ENCODE results near the gene S100A13.

DNA sequence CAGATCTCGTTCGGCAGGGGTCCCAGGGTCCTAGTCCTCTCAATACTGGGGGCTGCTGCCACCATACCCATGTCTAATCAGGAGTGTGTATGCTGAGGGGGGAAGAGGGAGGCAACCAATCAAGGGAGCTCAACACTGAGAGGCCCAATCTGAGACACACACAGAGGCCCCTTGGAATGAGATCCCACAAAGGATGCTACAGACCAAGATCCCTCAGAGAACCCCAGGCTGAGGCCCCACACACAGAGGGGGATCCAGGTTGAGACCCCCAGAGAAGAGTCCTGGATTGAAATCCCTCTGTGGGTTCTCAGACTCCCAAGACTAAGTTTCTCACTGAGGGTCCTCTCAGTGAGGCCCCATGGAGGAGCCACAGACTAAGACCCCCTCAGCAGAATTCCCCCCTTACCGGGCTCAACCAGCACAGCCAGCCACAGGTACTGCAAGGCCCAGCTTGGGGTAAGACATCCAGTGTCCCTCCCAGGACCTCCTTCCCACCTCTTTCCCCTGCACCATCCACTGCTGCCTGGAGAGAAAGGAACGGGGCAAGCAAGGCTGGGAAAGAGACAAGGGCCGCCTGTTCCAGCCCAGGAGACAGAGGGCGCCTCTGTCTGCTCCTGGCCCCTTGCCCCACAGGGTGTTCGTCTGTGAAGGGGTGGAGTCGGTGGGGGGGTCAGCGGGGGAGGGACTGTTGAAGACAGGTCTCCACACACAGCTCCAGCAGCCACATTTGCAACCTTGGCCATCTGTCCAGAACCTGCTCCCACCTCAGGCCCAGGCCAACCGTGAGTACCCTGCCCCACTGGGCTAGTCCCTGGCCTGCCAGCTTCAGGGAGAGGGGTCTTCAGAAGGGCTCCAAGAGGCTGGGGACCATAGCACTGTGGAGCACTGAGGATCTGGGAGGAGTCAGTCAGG is 666 bp upstream of the S100A13 start, which contains the start of gene S100A1:
- TF ChIP-seq, protein P1, sequence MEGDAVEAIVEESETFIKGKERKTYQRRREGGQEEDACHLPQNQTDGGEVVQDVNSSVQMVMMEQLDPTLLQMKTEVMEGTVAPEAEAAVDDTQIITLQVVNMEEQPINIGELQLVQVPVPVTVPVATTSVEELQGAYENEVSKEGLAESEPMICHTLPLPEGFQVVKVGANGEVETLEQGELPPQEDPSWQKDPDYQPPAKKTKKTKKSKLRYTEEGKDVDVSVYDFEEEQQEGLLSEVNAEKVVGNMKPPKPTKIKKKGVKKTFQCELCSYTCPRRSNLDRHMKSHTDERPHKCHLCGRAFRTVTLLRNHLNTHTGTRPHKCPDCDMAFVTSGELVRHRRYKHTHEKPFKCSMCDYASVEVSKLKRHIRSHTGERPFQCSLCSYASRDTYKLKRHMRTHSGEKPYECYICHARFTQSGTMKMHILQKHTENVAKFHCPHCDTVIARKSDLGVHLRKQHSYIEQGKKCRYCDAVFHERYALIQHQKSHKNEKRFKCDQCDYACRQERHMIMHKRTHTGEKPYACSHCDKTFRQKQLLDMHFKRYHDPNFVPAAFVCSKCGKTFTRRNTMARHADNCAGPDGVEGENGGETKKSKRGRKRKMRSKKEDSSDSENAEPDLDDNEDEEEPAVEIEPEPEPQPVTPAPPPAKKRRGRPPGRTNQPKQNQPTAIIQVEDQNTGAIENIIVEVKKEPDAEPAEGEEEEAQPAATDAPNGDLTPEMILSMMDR (conservative IDR thresholded peaks at IDR 0.05): peak; percentile 93
- TF ChIP-seq EZH2 (IDR thresholded peaks at IDR 0.05; ENCODE audit: low read depth): no peak

All from PC-9 (cell line).